H1 (cell line): ENCODE results near the gene GRIK2. TPM values are rescaled to one million over a fixed set of nuclear protein-coding genes. Genes with fewer than 3 reads are reported as not detected.

Source experiments
- CTCF ChIA-PET: fragments of 300-600 bp; sonication (Branson Sonifier 250); formaldehyde crosslinking; loops from one replicate; lab custom pipeline; 2021; ENCODE audit not compliant: partially characterized antibody; lab: Charles Lee
- POLR2A ChIA-PET: fragments of 300-600 bp; sonication (Branson Sonifier 250); formaldehyde crosslinking; loops from one replicate; lab custom pipeline; 2021; ENCODE audit warnings: inconsistent platforms; ENCODE audit not compliant: partially characterized antibody; lab: Charles Lee
- DNase-seq, 2 experiments: peaks; one replicate each; pipeline versions ENCODE4 v3.0.0 to v3.0.0-alpha.2; 2010 to 2022; ENCODE audit warnings: low spot score in 2 of 2, low read depth in 1 of 2, mixed read lengths in 1 of 2
- FAIRE-seq: peaks from 2 replicates; lab custom pipeline; 2011; peaks lifted over from hg19 to GRCh38; lab: Jason Lieb, UNC
- H2AFZ ChIP-seq: 2 replicates; pipeline ENCODE4 v1.8.1; 2012; ENCODE audit warnings: low read length, inconsistent platforms
- H2AK5ac ChIP-seq: 2 replicates; pipeline ENCODE4 v1.6.1; 2013; ENCODE audit warnings: low read depth, low read length
- H2BK120ac ChIP-seq: replicated peaks from 2 replicates; pipeline ENCODE3; 2013; ENCODE audit warnings: low read depth, low read length, inconsistent platforms
- H2BK12ac ChIP-seq: 2 replicates; pipeline ENCODE4 v1.6.1; 2013; ENCODE audit warnings: low read depth, low read length
- H2BK15ac ChIP-seq: 2 replicates; pipeline ENCODE4 v1.6.1; 2013; ENCODE audit warnings: low read length
- H2BK20ac ChIP-seq: 2 replicates; pipeline ENCODE4 v1.6.1; 2013; ENCODE audit warnings: low read length
- H2BK5ac ChIP-seq: 2 replicates; pipeline ENCODE4 v1.6.1; 2013; ENCODE audit warnings: low read depth, low read length
- H3K14ac ChIP-seq: 2 replicates; pipeline ENCODE4 v1.6.1; 2013; ENCODE audit warnings: inconsistent platforms; ENCODE audit not compliant: insufficient read length
- H3K18ac ChIP-seq: 2 replicates; pipeline ENCODE4 v1.6.1; 2013; ENCODE audit warnings: low read length; ENCODE audit errors: extremely low read depth
- H3K23ac ChIP-seq: 2 replicates; pipeline ENCODE4 v1.6.1; 2013; ENCODE audit warnings: inconsistent platforms; ENCODE audit not compliant: insufficient read length
- H3K23me2 ChIP-seq: 2 replicates; pipeline ENCODE4 v1.6.1; 2013; ENCODE audit warnings: low read depth, low read length
- H3K27ac ChIP-seq: 2 replicates; pipeline ENCODE4 v1.6.1; 2011; ENCODE audit warnings: low read depth, low read length, inconsistent platforms
- H3K27me3 ChIP-seq, 4 experiments: replicated peaks in 1 of 4; 1 replicate in 1 of 4; 2 replicates in 3 of 4; pipeline versions ENCODE4 v1.6.1 to v1.8.1; 2011 to 2013; ENCODE audit warnings: low read length in 3 of 4, mild to moderate bottlenecking in 3 of 4, inconsistent platforms in 2 of 4, mixed read lengths in 2 of 4, moderate library complexity in 1 of 4; ENCODE audit not compliant: control insufficient read depth in 3 of 4, insufficient read depth in 3 of 4; ENCODE audit errors: extremely low read depth in 1 of 4
- H3K36me3 ChIP-seq, 4 experiments: 2 replicates each; pipeline versions ENCODE4 v1.6.1 to v1.8.1; 2011 to 2013; ENCODE audit warnings: mild to moderate bottlenecking in 4 of 4, low read length in 3 of 4, moderate library complexity in 2 of 4, control low read depth in 1 of 4, inconsistent platforms in 1 of 4; ENCODE audit not compliant: insufficient read depth in 4 of 4, control insufficient read depth in 2 of 4
- H3K4ac ChIP-seq: replicated peaks from 2 replicates; pipeline ENCODE3; 2013; ENCODE audit warnings: low read length, low read depth, mixed read lengths, inconsistent platforms; ENCODE audit not compliant: insufficient read length
- H3K4me1 ChIP-seq, 4 experiments: replicated peaks in 1 of 4; 1 replicate in 1 of 4; 2 replicates in 3 of 4; pipeline versions ENCODE4 v1.6.1 to v1.8.1; 2011 to 2013; ENCODE audit warnings: low read length in 3 of 4, inconsistent platforms in 2 of 4, mixed read lengths in 1 of 4; ENCODE audit not compliant: insufficient read depth in 4 of 4, control insufficient read depth in 3 of 4
- H3K4me2 ChIP-seq, 2 experiments: 2 replicates each; pipeline versions ENCODE4 v1.6.1 to v1.8.1; 2011 to 2013; ENCODE audit warnings: low read depth in 2 of 2, low read length in 2 of 2, control low read depth in 1 of 2, inconsistent platforms in 1 of 2, mild to moderate bottlenecking in 1 of 2; ENCODE audit not compliant: insufficient read depth in 1 of 2
- H3K4me3 ChIP-seq, 4 experiments: fragments of 200-600, 300-600 bp in 1 of 4; sonication (generic), shearing (Covaris generic), sonication (Bioruptor Twin) in 1 of 4; 2 replicates each; pipeline versions ENCODE4 v1.5.1 to v1.8.1; 2011 to 2016; ENCODE audit warnings: low read length in 4 of 4, low read depth in 3 of 4, control low read depth in 2 of 4, inconsistent platforms in 2 of 4, mild to moderate bottlenecking in 2 of 4, mixed read lengths in 1 of 4, moderate library complexity in 1 of 4; ENCODE audit not compliant: insufficient read depth in 2 of 4; ENCODE audit errors: extremely low read depth in 1 of 4
- H3K56ac ChIP-seq: replicated peaks from 2 replicates; pipeline ENCODE3; 2013; ENCODE audit warnings: low read depth, mild to moderate bottlenecking, mixed read lengths, low read length, inconsistent platforms; ENCODE audit not compliant: insufficient read length
- H3K79me1 ChIP-seq: 2 replicates; pipeline ENCODE4 v1.6.1; 2013; ENCODE audit warnings: low read depth, low read length, control low read depth
- H3K79me2 ChIP-seq, 2 experiments: 2 replicates each; pipeline versions ENCODE4 v1.6.1 to v1.8.1; 2012 to 2013; ENCODE audit warnings: low read length in 2 of 2, mild to moderate bottlenecking in 2 of 2, inconsistent platforms in 1 of 2; ENCODE audit not compliant: insufficient read depth in 2 of 2, control insufficient read depth in 1 of 2
- H3K9ac ChIP-seq, 4 experiments: replicated peaks in 1 of 4; 1 replicate in 1 of 4; 2 replicates in 3 of 4; pipeline versions ENCODE4 v1.6.1 to v1.8.1; 2011 to 2013; ENCODE audit warnings: low read depth in 3 of 4, low read length in 3 of 4, control low read depth in 2 of 4, mild to moderate bottlenecking in 2 of 4, moderate library complexity in 2 of 4, inconsistent platforms in 1 of 4; ENCODE audit errors: extremely low read depth in 1 of 4
- H3K9me3 ChIP-seq, 2 experiments: 2 replicates each; pipeline versions ENCODE4 v1.6.1 to v1.8.1; 2012 to 2013; ENCODE audit warnings: mild to moderate bottlenecking in 2 of 2, moderate library complexity in 2 of 2, control low read depth in 1 of 2, inconsistent platforms in 1 of 2, low read depth in 1 of 2, low read length in 1 of 2, mixed read lengths in 1 of 2; ENCODE audit not compliant: insufficient read depth in 2 of 2
- H4K20me1 ChIP-seq, 2 experiments: replicated peaks in 1 of 2; 2 replicates each; pipeline versions ENCODE3 to v1.8.1; 2011 to 2013; ENCODE audit warnings: inconsistent platforms in 2 of 2, low read length in 2 of 2, mild to moderate bottlenecking in 1 of 2; ENCODE audit not compliant: insufficient read depth in 2 of 2, control insufficient read depth in 1 of 2
- H4K5ac ChIP-seq: 2 replicates; pipeline ENCODE4 v1.6.1; 2013; ENCODE audit warnings: low read length, low read depth, mixed read lengths, inconsistent platforms; ENCODE audit not compliant: insufficient read length
- H4K8ac ChIP-seq: 2 replicates; pipeline ENCODE4 v1.8.0; 2013; ENCODE audit warnings: mild to moderate bottlenecking, moderate library complexity, low read length, inconsistent platforms; ENCODE audit not compliant: insufficient read depth; ENCODE audit errors: extremely low read depth
- H4K91ac ChIP-seq: replicated peaks from 2 replicates; pipeline ENCODE3; 2013; ENCODE audit warnings: low read length, mixed read lengths, inconsistent platforms; ENCODE audit not compliant: insufficient read length
- ASH2L ChIP-seq: fragments of 200-600, 300-600 bp; sonication (generic); IDR thresholded peaks from one replicate; pipeline ENCODE4 v1.7.1; 2017; ENCODE audit warnings: low read length
- BCL11A ChIP-seq, 2 experiments: IDR thresholded peaks; one replicate each; pipeline ENCODE4 v1.6.1; 2011; ENCODE audit warnings: low read depth in 2 of 2, low read length in 2 of 2, mild to moderate bottlenecking in 2 of 2
- CREB1 ChIP-seq: IDR thresholded peaks from 2 replicates; pipeline ENCODE4 v1.6.1; 2012; ENCODE audit warnings: inconsistent platforms
- CTBP2 ChIP-seq: IDR thresholded peaks from 2 replicates; pipeline ENCODE4 v1.7.0; 2011; ENCODE audit warnings: borderline replicate concordance, mild to moderate bottlenecking, moderate library complexity, mixed read lengths, low read length; ENCODE audit not compliant: insufficient read depth, insufficient read length
- EGR1 ChIP-seq: IDR thresholded peaks from 2 replicates; pipeline ENCODE4 v1.6.1; 2011; ENCODE audit warnings: low read depth, low read length, borderline replicate concordance
- POLR2A ChIP-seq, 2 experiments: IDR thresholded peaks; 1 replicate in 1 of 2; 2 replicates in 1 of 2; pipeline ENCODE4 v1.6.1; 2011; ENCODE audit warnings: low read depth in 2 of 2, low read length in 2 of 2, mild to moderate bottlenecking in 2 of 2; ENCODE audit errors: control extremely low read depth in 1 of 2
- POU5F1 ChIP-seq: IDR thresholded peaks from 2 replicates; pipeline ENCODE4 v1.6.1; 2011; ENCODE audit warnings: low read depth, mild to moderate bottlenecking, low read length, moderate library complexity
- RBBP5 ChIP-seq: IDR thresholded peaks from 2 replicates; pipeline ENCODE4 v1.7.1; 2012; ENCODE audit warnings: low read depth, mild to moderate bottlenecking, inconsistent platforms, low read length, moderate library complexity, borderline replicate concordance
- SIN3A ChIP-seq, 2 experiments: IDR thresholded peaks in 1 of 2; conservative IDR thresholded peaks in 1 of 2; 2 replicates each; pipeline ENCODE4 v1.6.1; 2011 to 2012; ENCODE audit warnings: low read length in 2 of 2, improper control_type of control experiment in 1 of 2, low read depth in 1 of 2, mild to moderate bottlenecking in 1 of 2
- TAF7 ChIP-seq: optimal IDR thresholded peaks from 2 replicates; pipeline ENCODE3; 2011; ENCODE audit warnings: low read depth, mild to moderate bottlenecking, inconsistent platforms, low read length, moderate library complexity, borderline replicate concordance
- TBP ChIP-seq: IDR thresholded peaks from 2 replicates; pipeline ENCODE4 v1.6.1; 2011; ENCODE audit warnings: low read depth, low read length, improper control_type of control experiment
- YY1 ChIP-seq: IDR thresholded peaks from 2 replicates; pipeline ENCODE4 v1.6.1; 2011; ENCODE audit warnings: low read depth, mild to moderate bottlenecking, low read length
- WGBS, 2 experiments: shearing (Covaris generic) in 1 of 2; methylation state at CpG; one replicate each; pipeline versions ENCODE4 v1.1.6 to v1.1.7; 2013 to 2015; ENCODE audit warnings: low lambda C conversion rate in 2 of 2, mixed read lengths in 2 of 2, inconsistent platforms in 1 of 2, low coverage in 1 of 2, missing lambda C conversion rate in 1 of 2; ENCODE audit not compliant: insufficient replicate concordance in 2 of 2, insufficient coverage in 1 of 2, insufficient read length in 1 of 2; ENCODE audit errors: extremely low coverage in 1 of 2, missing lambda C conversion rate in 1 of 2; 5-methylcytosine and 5-hydroxymethylcytosine counted together
- polyA plus RNA-seq, 7 experiments: library from polyadenylated mRNA; depleted of rRNA in 3 of 7; stranded (reverse) in 5 of 7; unstranded in 2 of 7; fragments of >200 nt in 5 of 7; fragments of 200-250 nt in 2 of 7; gene quantifications; 1 replicate in 5 of 7; 2 replicates in 1 of 7; 4 replicates in 1 of 7; pipeline versions ENCODE4 v1.2.1 to v1.2.3, GENCODE V29; 2011 to 2013; ENCODE audit warnings: missing spikeins in 2 of 7, mixed read lengths in 2 of 7
- total RNA-seq: library from RNA; stranded (reverse); fragmentation: NEBNext Ultra II Directional; extraction: Animal tissue kit (Norgen Biotek cat#: 25700); gene quantifications from 2 replicates; pipeline ENCODE4 v1.2.1, GENCODE V29; 2021
- TF ChIP-seq, protein P1 (sequence below): IDR thresholded peaks from 2 replicates; pipeline ENCODE4 v1.6.1; 2012; ENCODE audit warnings: inconsistent platforms

GRIK2 gene
- total and polyA plus RNA-seq, 2 of the 8 experiments (the other 6 are each of a cell fraction or from before 2014, with no cell fraction given) = 1.8 to 2.2 TPM

DNA sequence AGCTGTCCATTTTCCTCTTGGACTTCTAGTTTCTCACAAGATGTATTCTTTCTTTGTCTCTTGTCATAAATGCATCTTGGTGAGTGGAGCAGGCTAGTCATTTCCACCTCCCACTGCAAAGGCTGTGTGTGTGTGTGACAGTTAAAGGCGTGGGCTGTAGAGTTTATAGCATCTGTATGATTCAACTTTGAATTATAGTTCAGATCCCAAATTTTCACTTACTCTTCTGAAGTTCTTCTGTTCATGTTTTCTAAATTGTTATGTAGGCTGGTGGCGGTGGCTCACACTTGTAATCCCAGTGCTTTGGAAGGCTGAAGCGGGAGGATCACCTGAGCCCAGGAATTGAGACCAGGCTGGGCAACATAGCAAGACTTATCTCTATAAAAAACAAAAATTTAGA lies 44.7 kb upstream of the GRIK2 start:
- Histone ChIP-seq H3K9ac (no peak overlapping the region), H3K4me3 (no peak overlapping the region), H3K79me1 (no peaks in the 10 kb centered on the region), H3K4me2 (no peak overlapping the region), H2BK12ac (no peak overlapping the region), H3K27ac (no peak overlapping the region), H4K5ac (no peak overlapping the region), H4K8ac (no peak overlapping the region), H3K79me2 (no peaks in the 10 kb centered on the region), H2AK5ac (no peak overlapping the region), H3K36me3 (no peaks in the 10 kb centered on the region), H3K4me1 (no peaks in the 10 kb centered on the region), H3K27me3 (no peaks in the 10 kb centered on the region), H4K91ac (no peak overlapping the region), H3K4ac (no peak overlapping the region), H2BK5ac (no peak overlapping the region), H2AFZ (no peak overlapping the region), H3K23ac (no peak overlapping the region), H4K20me1 (no peaks in the 10 kb centered on the region), H3K9me3 (no peaks in the 10 kb centered on the region), H2BK120ac (no peak overlapping the region), H2BK20ac (no peak overlapping the region), H3K14ac (no peak overlapping the region), H3K18ac (no peak overlapping the region), H3K56ac (no peak overlapping the region), H3K23me2 (no peaks in the 10 kb centered on the region), H2BK15ac (no peak overlapping the region)
- TF ChIP-seq EGR1 (no peak), TAF7 (no peak), ASH2L (no peak), YY1 (no peak), POLR2A (IDR thresholded peaks at IDR 0.05; ENCODE audit: control extremely low read depth in 1 of 2, low read depth in 2 of 2, low read length in 2 of 2) (no peak), RBBP5 (no peak), SIN3A (conservative IDR thresholded peaks at IDR 0.05 in 1 of 2, IDR thresholded peaks at IDR 0.05 in 1 of 2; ENCODE audit: low read depth in 1 of 2, low read length in 2 of 2) (no peak), TBP (no peak), BCL11A (IDR thresholded peaks at IDR 0.05; ENCODE audit: low read depth in 2 of 2, low read length in 2 of 2) (no peak), CREB1 (no peak), CTBP2 (no peak), POU5F1 (no peak)
- TF ChIP-seq, protein P1, sequence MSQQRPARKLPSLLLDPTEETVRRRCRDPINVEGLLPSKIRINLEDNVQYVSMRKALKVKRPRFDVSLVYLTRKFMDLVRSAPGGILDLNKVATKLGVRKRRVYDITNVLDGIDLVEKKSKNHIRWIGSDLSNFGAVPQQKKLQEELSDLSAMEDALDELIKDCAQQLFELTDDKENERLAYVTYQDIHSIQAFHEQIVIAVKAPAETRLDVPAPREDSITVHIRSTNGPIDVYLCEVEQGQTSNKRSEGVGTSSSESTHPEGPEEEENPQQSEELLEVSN = no peak
- ChIA-PET CTCF (interaction anchor here (0.7 kb wide), 1 partner anchor 182 kb away, joined by 3 read pairs; no protein-coding TSS in a partner anchor), POLR2A (no interaction called here)
- FAIRE-seq (no peak), DNase-seq (no peak)
- whole genome bisulfite sequencing, 2 experiments = 96% methylated on average over 3 of the region's 3 CpGs; no CpG with 5 or more reads in 1 of the 2 experiments
